Smooth muscle cell (in vitro differentiated cells): ENCODE data around the gene FGGY. TPM values are rescaled to one million over a fixed set of nuclear protein-coding genes. Genes with fewer than 3 reads are reported as not detected.

Source experiments
- DNase-seq: peaks from one replicate; lab custom pipeline; 2025; ENCODE audit not compliant: unreplicated experiment; lab: John Stamatoyannopoulos, UW
- H2AFZ ChIP-seq: fragments of 200-600 bp; sonication (generic); 2 replicates; pipeline ENCODE4 v1.6.0; 2016; ENCODE audit warnings: antibody characterized with exemption, low read depth, mild to moderate bottlenecking
- H3F3A ChIP-seq: fragments of 200-600 bp; sonication (generic); 2 replicates; pipeline ENCODE4 v1.6.0; 2017; ENCODE audit warnings: antibody characterized with exemption, low read depth
- H3K27ac ChIP-seq: fragments of 200-600 bp; sonication (generic); 2 replicates; pipeline ENCODE4 v1.5.1; 2016; ENCODE audit warnings: low read depth, mild to moderate bottlenecking
- H3K27me3 ChIP-seq: fragments of 200-600 bp; sonication (generic); 2 replicates; pipeline ENCODE4 v1.6.1; 2016; ENCODE audit warnings: low read depth, mild to moderate bottlenecking
- H3K36me3 ChIP-seq: fragments of 200-600 bp; sonication (generic); 2 replicates; pipeline ENCODE4 v1.5.1; 2016; ENCODE audit warnings: low read depth
- H3K4me1 ChIP-seq: fragments of 200-600 bp; sonication (generic); 2 replicates; pipeline ENCODE4 v1.5.1; 2016; ENCODE audit warnings: low read depth
- H3K4me2 ChIP-seq: fragments of 200-600 bp; sonication (generic); 2 replicates; pipeline ENCODE4 v1.6.0; 2016; ENCODE audit warnings: mild to moderate bottlenecking
- H3K4me3 ChIP-seq: fragments of 200-600 bp; sonication (generic); 2 replicates; pipeline ENCODE4 v1.5.1; 2016; ENCODE audit warnings: mild to moderate bottlenecking
- H3K79me2 ChIP-seq: fragments of 200-600 bp; sonication (generic); 2 replicates; pipeline ENCODE4 v1.6.0; 2016; ENCODE audit warnings: low read depth, mild to moderate bottlenecking
- H3K9ac ChIP-seq: fragments of 200-600 bp; sonication (generic); 2 replicates; pipeline ENCODE4 v1.6.0; 2016; ENCODE audit warnings: low read depth
- H3K9me3 ChIP-seq: fragments of 200-600 bp; sonication (generic); replicated peaks from 2 replicates; pipeline ENCODE4 v1.5.1; 2016; ENCODE audit warnings: low read depth
- H4K20me1 ChIP-seq: fragments of 200-600 bp; sonication (generic); 2 replicates; pipeline ENCODE4 v1.6.0; 2016; ENCODE audit warnings: low read depth
- WGBS: methylation state at CpG from one replicate; pipeline ENCODE4 v1.1.7; 2016; ENCODE audit warnings: low lambda C conversion rate; 5-methylcytosine and 5-hydroxymethylcytosine counted together
- polyA plus RNA-seq: library from polyadenylated mRNA; unstranded; fragments of >200 nt; fragmentation: Nextera tagmentation; extraction: Ambion mirVana; gene quantifications from 2 replicates; pipeline ENCODE4 v1.2.1, GENCODE V29; 2016
- total RNA-seq: library from RNA; depleted of rRNA; stranded (reverse); fragments of >200 nt; gene quantifications from 2 replicates; pipeline ENCODE4 v1.2.3, GENCODE V29; 2014
- TF ChIP-seq, protein P1 (sequence below): fragments of 200-600 bp; sonication (generic); IDR thresholded peaks from 2 replicates; pipeline ENCODE4 v1.5.1; 2017; ENCODE audit warnings: borderline replicate concordance, mild to moderate bottlenecking, antibody characterized with exemption; ENCODE audit not compliant: insufficient read depth, poor library complexity, severe bottlenecking

Gene FGGY
- total and polyA plus RNA-seq, 2 experiments from 2014 or later: 5.1 to 9.2 TPM

- TF ChIP-seq, protein P1, sequence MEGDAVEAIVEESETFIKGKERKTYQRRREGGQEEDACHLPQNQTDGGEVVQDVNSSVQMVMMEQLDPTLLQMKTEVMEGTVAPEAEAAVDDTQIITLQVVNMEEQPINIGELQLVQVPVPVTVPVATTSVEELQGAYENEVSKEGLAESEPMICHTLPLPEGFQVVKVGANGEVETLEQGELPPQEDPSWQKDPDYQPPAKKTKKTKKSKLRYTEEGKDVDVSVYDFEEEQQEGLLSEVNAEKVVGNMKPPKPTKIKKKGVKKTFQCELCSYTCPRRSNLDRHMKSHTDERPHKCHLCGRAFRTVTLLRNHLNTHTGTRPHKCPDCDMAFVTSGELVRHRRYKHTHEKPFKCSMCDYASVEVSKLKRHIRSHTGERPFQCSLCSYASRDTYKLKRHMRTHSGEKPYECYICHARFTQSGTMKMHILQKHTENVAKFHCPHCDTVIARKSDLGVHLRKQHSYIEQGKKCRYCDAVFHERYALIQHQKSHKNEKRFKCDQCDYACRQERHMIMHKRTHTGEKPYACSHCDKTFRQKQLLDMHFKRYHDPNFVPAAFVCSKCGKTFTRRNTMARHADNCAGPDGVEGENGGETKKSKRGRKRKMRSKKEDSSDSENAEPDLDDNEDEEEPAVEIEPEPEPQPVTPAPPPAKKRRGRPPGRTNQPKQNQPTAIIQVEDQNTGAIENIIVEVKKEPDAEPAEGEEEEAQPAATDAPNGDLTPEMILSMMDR: no peak
- no peak for DNase-seq
- 98% methylated on average over 2 of the region's 2 CpGs for WGBS
- no peak overlapping the region for H3K9ac ChIP-seq
- H4K20me1 ChIP-seq: no peaks in the 10 kb centered on the region
- H3F3A ChIP-seq: peaks cover 3% of the 10 kb centered on the region
- H3K79me2 ChIP-seq: no peaks in the 10 kb centered on the region
- peaks cover 15% of the 10 kb centered on the region for H3K4me1 ChIP-seq
- H3K4me3 ChIP-seq: no peak overlapping the region
- no peak overlapping the region for H3K4me2 ChIP-seq
- no peaks in the 10 kb centered on the region for H3K9me3 ChIP-seq
- no peaks in the 10 kb centered on the region for H3K27me3 ChIP-seq
- no peak overlapping the region for H2AFZ ChIP-seq
- H3K36me3 ChIP-seq: no peaks in the 10 kb centered on the region
- H3K27ac ChIP-seq: no peak overlapping the region
Observed at GRCh38 chr1:59409986-59410385, 113.1 kb downstream of the FGGY start.

DNA sequence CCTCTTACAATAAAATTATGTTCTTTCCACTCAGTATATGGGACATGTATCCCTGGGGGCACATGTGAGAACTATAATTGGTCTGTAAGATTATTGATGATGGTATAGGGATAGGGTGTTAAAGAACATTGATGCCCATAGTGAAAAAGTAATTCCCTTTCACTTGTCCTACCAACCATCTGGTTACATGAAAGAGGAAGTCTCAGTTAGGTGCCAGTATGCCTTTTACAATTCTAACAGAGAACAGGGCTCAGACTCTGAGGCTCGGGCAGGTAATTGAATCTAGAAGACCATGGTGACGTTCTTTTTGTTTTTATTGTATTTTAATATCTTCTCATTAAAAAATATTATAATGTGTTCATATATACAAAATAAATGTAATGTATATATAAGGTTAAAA lies 113.6 kb downstream of the FGGY start:
- Histone ChIP-seq H3K27ac (no peak overlapping the region), H3K27me3 (no peaks in the 10 kb centered on the region), H3K79me2 (no peaks in the 10 kb centered on the region), H3F3A (peaks cover 3% of the 10 kb centered on the region), H4K20me1 (no peaks in the 10 kb centered on the region), H3K9me3 (no peaks in the 10 kb centered on the region), H2AFZ (no peak overlapping the region), H3K4me2 (no peak overlapping the region), H3K4me1 (peaks cover 15% of the 10 kb centered on the region), H3K36me3 (no peaks in the 10 kb centered on the region), H3K4me3 (no peak overlapping the region), H3K9ac (no peak overlapping the region)
- WGBS: 95% methylated on average over 2 of the region's 2 CpGs
- TF ChIP-seq, protein P1: no peak
- no peak for DNase-seq

DNA sequence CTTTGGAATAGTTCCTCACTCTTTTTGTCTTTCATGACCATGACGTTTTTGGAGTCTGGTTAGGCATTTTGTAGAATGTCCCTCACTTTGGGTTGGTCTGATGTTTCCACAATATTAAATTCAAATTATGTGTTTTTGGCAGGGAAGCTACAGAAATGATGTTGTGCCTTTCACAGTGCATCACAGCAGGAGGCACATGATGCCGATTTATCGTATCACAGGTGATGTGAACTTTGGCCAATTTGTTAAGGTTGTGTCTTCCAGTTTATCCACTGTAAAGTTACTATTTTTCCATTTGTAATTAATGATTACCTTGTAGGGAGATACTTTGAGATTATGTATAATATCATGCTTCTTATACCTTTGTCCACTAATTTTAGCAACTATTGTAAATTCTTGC lies 114.3 kb downstream of the FGGY start:
- no peak overlapping the region for H3K9ac ChIP-seq
- H3K27ac ChIP-seq: no peak overlapping the region
- peaks cover 15% of the 10 kb centered on the region for H3K4me1 ChIP-seq
- H3K4me2 ChIP-seq: no peak overlapping the region
- no peaks in the 10 kb centered on the region for H3K27me3 ChIP-seq
- H3K79me2 ChIP-seq: no peaks in the 10 kb centered on the region
- no peaks in the 10 kb centered on the region for H4K20me1 ChIP-seq
- H3K36me3 ChIP-seq: no peaks in the 10 kb centered on the region
- H3F3A ChIP-seq: peaks cover 3% of the 10 kb centered on the region
- H2AFZ ChIP-seq: no peak overlapping the region
- 91% methylated on average over 3 of the region's 3 CpGs for WGBS
- H3K4me3 ChIP-seq: no peak overlapping the region
- TF ChIP-seq, protein P1: no peak
- H3K9me3 ChIP-seq: no peaks in the 10 kb centered on the region
- DNase-seq: no peak

- Histone ChIP-seq H2AFZ (no peak overlapping the region), H3K4me2 (no peak overlapping the region), H3K4me1 (peaks cover 16% of the 10 kb centered on the region), H3K4me3 (no peak overlapping the region), H3F3A (peaks cover 3% of the 10 kb centered on the region), H3K27me3 (no peaks in the 10 kb centered on the region), H3K79me2 (no peaks in the 10 kb centered on the region), H3K36me3 (no peaks in the 10 kb centered on the region), H3K9ac (no peak overlapping the region), H4K20me1 (no peaks in the 10 kb centered on the region), H3K9me3 (no peaks in the 10 kb centered on the region), H3K27ac (no peak overlapping the region)
- WGBS: 87% methylated on average over 2 of the region's 2 CpGs
- TF ChIP-seq, protein P1: no peak
- DNase-seq: no peak
Observed at GRCh38 chr1:59412718-59413326, 115.9 kb downstream of the FGGY start.
